ENCODE measurements around the gene GREM1.

Gene GREM1

GRCh38 chr15:32694222-32694983, 23.4 kb upstream of the GREM1 start:
- DNase-seq (ENCODE audit: low read depth in 2 of 2): no peak

DNA sequence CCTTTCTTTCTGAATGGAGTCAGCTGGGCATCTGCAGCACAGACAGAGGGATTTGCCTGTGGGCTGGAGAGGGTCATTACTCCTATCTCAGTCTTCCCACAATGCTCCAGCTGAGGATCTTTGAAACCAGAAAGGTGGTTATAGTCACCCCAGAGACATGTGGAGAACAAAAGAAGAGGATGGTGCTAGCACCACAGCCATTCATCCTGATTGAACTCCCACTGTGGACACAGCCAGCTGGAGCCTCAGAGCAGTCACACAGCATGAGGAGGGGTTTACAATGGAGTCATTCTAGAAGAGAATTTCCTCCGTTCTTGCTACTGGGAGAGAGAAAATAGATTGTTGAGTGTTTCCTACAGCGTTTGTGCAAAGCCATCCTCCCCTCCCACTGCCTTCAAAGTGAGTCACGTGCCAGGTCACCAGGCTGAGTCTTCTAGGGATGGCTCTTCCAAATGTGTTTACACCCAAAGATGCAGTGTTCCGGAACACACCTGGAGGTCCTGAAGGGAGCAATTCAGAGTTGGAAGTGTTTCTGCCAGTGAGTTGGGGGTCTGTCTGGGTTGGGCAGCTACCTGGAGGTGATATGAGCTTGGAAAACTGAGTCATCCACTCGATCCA, 18.9 kb upstream of the GREM1 start:
- DNase-seq (ENCODE audit: low read depth in 2 of 2): no peak

DNA sequence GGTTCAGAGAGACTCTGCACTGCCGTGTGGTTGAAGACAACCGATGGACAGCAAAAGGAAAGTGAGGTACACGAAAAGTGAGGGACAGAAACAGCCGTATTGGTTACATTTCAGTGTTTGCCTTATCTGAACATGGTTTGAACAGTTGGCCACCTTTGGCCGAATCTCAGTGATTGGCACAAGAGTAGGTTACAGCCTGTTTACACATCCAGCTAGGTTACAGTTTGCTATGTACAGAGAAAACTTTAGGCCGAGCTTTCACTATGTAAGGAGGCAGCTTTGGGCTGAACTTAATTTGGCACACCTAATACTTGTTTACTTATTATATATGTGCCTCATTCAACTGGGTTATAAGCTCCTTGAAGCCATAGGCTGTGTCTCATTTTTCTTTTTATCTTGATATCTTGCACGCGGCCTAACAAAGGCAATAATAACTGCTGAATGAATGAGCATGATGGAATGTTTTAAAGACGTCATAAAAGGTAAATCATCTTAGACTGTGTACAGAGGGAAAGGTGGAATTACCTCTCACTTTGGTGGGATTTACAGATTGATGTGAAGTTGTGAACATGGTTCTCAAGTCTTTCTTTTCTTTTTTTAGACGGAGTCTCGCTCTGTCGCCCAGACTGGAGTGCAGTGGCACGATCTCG, 17.2 kb upstream of the GREM1 start:
- no peak for DNase-seq (ENCODE audit: low read depth in 2 of 2)

DNA sequence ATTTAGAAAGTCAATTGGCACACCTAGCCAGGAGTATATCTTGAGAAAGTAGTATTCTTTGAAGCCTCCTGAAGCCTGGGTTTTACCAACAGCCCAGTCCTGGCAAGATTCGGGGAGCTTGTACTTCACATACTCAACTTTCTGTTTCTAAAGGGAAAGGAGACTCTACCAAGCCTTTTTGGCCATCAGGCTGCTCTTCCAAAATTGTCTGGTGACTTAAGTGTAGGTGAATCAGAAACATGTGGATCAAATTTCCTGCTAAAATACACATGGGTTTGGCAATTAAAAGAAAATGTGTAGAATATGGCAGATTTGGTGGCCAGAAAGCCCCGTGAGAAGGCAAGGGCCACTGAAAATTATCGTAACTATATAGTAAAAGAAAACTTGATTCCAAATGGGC, 15.9 kb upstream of the GREM1 start:
- no peak for DNase-seq (ENCODE audit: low read depth in 2 of 2)

- no peak for DNase-seq (ENCODE audit: low read depth in 2 of 2)
Measured at GRCh38 chr15:32704395-32704981, 13.3 kb upstream of the GREM1 start.

DNA sequence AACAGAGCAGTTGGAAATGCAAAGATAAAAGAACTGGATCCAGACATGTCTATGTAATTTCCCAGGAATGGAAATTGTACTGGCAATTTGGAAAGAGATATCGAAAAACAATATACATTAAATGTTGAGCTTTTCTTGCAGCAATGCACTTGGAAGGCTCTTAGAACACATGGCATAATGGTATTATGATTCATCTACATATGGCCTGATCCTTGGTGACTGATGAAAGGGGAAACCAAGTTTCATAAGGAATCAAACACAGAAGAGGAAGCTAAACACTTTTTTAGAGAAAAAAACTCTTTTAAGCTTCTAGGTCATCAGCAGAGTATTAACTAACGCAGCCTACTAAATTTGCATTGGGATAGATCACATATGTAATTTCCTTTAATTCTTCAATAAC, 12.4 kb upstream of the GREM1 start:
- no peak for DNase-seq (ENCODE audit: low read depth in 2 of 2)

DNA sequence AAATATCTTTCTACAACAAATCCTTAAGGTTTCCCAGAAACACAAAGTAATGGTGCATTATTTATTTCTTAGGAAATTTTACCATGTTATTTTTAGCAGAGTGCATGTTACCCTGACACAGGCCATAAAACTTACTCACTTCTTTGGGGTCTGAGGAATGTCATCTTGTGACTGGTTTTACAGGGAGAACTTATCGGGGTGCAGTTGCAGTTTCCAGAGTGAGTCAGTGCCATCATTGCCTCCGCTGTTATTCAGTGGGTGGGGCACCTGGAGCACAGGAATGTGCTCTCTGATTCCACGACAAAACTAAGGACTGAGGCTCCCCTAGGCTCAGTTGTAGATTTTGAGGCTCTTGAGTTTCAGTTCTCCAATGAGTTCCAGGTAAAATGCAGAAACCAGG, 11.1 kb upstream of the GREM1 start:
- no peak for DNase-seq (ENCODE audit: low read depth in 2 of 2)

DNA sequence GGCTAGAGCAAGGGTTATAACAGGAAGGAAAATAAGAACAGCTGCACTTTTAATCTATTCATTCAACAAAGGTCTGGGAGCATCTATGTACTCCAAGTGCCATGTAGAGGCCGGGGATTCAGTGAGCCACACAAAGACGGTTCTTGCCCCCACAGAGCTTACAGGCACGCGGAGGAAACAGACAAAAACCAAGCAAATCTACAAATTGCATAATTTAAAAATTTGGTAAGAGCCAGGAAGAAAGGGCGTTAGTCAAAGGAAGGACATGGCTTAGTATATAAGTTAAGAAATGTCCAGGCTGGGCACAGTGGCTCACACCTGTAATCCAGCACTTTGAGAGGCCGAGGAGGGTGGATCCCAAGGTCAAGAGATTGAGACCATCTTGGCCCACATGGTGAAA, 10.4 kb upstream of the GREM1 start:
- DNase-seq (ENCODE audit: low read depth in 2 of 2): no peak

GRCh38 chr15:32709295-32710033, 8.3 kb upstream of the GREM1 start:
- DNase-seq (ENCODE audit: low read depth in 2 of 2): no peak

- DNase-seq (ENCODE audit: low read depth in 2 of 2): no peak
Measured at GRCh38 chr15:32715276-32715675, 2.5 kb upstream of the GREM1 start.

DNA sequence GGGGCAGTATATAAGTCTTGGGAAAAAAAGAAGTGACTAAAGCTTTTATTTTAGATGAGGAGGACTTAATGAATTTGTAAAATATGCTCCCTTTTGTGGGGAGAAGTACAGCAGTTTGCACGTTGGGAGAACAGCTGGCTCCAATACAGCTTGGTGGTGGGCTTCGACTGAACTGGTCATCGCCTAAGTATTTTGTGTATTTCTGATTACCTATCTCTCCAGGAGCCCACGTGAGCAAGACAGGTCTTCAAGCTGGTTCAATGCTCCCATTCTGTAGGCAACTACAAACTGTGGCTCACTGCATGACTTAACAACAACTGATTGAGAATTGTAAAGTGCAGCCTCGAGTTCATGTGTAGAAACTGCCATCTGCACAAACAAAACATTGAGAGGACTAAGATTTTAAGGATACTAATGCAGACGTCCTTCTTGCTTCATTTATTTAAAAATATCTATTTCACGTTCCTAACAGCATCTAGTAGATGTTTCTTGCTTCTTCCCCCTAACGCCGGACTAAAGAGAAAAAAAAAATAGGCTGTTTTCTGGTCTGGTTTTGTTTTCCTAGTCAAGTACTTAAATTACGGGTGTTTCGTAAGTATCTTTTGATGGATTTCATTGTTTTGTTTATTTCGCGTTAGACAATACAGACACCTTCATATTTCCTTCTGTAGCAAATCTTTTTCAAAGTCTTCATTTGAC, 1.4 kb upstream of the GREM1 start:
- no peak for DNase-seq (ENCODE audit: low read depth in 2 of 2)

DNA sequence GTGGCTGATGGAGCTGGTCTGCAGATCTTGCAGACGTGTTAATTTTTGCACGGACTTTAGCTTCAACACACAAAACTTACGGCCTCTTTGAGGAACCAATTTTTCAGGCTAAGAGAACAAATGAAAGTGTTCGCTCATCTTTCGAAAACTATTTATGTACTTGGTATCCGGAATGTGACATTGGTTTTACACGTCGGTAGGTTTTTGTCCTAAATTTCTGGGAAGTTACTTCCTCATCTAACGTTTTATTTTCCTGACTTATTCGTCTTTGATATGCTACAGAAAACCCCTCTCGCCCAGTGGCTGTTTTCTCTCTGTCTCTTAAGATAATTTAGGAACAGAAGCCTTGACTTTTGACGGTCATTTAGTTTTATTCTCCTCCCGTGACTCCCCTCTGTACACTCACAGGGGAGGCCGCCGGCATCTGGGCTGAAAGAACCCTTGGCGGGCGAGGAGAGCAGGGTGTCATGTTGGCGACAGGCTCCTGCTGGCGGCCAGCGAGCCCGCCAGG, 834 bp upstream of the GREM1 start:
- no peak for DNase-seq (ENCODE audit: low read depth in 2 of 2)

GRCh38 chr15:32718227-32718820, 520 bp downstream of the GREM1 start:
- DNase-seq (ENCODE audit: low read depth in 2 of 2): no peak

DNA sequence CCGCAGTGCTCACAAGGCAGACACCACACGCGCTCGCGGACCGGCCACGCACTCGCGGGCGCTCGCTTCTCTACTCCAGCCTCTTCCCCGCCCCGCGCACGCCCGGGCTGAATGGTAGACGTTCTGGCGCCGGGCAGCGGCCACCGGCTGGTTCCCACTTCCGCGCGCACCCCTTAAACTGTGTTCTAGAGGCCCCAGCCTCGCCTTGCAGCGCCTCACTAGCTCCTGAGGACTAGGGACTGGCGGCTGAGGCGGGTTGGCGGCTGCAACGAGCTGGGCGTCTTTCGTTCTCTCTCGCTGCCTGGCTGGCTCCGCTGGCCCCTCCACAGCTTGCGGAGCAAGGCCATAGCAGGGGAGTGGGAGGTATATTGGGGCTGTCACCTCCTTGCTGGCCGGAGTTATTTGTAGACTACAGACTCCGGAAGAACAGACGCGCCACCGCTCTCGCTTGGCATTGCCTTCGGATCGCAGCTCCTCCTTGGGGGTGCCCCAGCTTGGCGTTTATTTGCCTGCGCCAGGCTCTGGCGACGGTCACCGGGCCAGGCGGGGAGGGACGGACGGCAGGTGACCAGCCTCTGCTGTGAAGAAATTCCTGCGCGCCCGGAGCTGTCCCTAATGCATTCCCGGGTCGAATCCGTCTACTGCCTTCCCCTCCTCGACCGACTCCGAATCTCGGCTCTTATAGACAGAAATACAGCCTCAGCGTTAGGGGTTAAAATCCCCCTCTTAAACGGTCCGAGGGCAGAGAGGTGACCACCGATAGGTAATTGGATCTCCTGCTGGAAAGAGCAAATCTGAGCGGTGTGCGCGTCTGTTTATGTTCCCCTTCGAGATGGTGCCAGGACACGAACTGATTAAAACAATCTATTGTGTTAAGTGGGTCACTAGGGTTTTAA, 1.3 kb downstream of the GREM1 start:
- DNase-seq (ENCODE audit: low read depth in 2 of 2): no peak

GRCh38 chr15:32721596-32721995, 3.8 kb downstream of the GREM1 start:
- DNase-seq (ENCODE audit: low read depth in 2 of 2): no peak

DNA sequence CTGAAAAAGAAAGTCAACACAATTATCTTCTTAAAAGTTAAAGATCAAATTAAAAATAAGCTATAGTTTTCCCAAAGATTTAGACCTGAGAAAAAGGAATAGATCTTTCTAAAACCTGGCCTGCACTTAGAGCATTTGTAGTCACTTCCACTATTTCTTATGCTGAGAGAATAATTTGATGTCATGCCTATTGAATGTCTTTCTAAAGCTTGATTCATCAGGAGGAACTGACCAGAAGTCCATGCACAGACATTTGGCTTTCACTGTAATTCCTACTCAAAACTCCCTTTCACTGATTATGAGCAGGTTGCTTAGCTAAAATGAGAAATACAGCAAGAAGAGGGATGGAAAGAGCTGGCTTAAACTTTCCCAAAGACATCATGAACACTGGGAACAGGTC, 4.3 kb downstream of the GREM1 start:
- no peak for DNase-seq (ENCODE audit: low read depth in 2 of 2)

DNA sequence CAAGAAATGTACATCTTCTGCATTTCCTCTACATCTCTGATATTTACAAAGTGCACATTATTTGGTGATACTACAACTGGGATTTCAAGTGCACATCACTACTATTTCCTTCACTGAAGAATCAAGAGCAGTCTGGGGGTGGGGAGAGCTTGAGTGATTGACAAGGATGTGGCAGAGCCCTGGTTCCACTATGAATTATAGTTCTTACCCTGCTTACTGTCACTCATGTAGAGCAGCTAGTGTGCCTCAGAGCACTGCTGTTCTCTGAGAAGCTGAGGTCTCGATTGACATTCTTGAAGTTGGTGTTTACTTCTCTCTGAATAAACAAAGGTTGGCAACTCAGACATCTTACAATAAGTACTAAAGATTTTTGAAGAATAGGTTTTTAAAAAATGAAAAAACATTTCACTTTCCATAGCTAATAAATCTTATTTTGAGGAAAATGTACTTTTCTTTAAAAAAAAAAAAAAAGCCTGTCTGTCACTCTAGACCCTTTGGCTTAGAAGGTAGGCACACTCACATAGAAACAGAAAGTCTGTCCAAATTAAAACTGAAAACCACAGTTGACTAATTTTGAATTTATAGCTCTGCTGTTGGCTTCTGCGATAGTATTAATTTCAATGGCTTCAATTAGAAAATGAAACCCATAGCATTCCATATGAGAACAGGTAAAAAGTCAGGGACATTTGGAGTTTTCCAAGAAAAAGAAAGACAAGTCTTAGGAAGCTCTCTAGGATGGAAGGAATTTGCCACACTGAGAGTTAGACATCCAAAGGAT, 5.6 kb downstream of the GREM1 start:
- no peak for DNase-seq (ENCODE audit: low read depth in 2 of 2)

DNA sequence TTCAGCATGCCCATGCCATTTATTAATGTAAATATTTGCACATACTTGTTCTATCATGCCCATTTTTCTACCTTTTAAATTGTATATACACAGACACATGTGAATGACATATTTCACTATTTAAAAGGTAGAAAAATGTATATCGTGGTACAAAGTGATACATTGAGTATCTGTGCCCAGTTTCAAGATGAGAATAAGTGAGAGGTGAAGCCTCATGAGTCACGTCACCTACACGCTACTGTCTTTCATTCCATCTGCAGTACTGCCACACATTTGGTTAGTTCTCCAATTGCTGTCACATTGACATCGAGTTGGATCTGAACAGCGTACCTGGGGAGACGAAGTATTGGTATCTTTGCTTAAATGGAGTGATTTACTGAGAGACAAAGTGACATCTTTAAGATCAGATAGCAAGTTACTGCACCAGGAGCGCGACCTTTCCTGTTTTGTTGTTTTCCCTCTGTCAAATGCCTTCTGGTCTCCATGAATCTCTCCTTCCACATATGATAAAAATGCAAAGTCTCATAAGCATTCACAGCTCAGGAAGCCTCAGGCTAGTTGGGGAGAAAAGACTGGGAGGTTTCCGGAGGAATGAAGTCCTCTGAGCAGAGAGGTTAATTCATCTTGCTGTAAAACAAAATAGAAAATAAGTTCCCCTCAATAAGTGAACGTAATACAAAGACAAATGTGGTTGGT, 12.0 kb downstream of the GREM1 start:
- DNase-seq (ENCODE audit: low read depth in 2 of 2): no peak

Data from stimulated activated CD4-positive, alpha-beta T cell treated with anti-CD3 and anti-CD28 coated beads, Interleukin-4, amount 100 ng/mL, for 48 hours (primary cell).